BLaER1 (cell line): ENCODE results near the gene IKBIP.

Source experiments
- H3K27ac ChIP-seq: shearing (Covaris generic); formaldehyde crosslinking; 2 replicates; pipeline ENCODE4 v1.8.1; 2022
- H3K27me3 ChIP-seq: shearing (Covaris generic); formaldehyde crosslinking; 2 replicates; pipeline ENCODE4 v1.8.1; 2022
- H3K36me3 ChIP-seq: shearing (Covaris generic); formaldehyde crosslinking; 2 replicates; pipeline ENCODE4 v1.8.1; 2022
- H3K4me1 ChIP-seq: shearing (Covaris generic); formaldehyde crosslinking; 2 replicates; pipeline ENCODE4 v1.8.1; 2022
- H3K4me2 ChIP-seq: shearing (Covaris generic); formaldehyde crosslinking; 2 replicates; pipeline ENCODE4 v1.8.1; 2022
- H3K4me3 ChIP-seq: shearing (Covaris generic); formaldehyde crosslinking; 2 replicates; pipeline ENCODE4 v1.8.1; 2022
- H3K9ac ChIP-seq: shearing (Covaris generic); formaldehyde crosslinking; 2 replicates; pipeline ENCODE4 v1.8.1; 2022
- H3K9me3 ChIP-seq: shearing (Covaris generic); formaldehyde crosslinking; 2 replicates; pipeline ENCODE4 v1.8.1; 2022
- H4K20me1 ChIP-seq: shearing (Covaris generic); formaldehyde crosslinking; 2 replicates; pipeline ENCODE4 v1.8.1; 2022
- Cebpa-rat ChIP-seq: shearing (Covaris generic); IDR thresholded peaks from 2 replicates; pipeline ENCODE4 v1.8.1; 2022

The IKBIP gene

DNA sequence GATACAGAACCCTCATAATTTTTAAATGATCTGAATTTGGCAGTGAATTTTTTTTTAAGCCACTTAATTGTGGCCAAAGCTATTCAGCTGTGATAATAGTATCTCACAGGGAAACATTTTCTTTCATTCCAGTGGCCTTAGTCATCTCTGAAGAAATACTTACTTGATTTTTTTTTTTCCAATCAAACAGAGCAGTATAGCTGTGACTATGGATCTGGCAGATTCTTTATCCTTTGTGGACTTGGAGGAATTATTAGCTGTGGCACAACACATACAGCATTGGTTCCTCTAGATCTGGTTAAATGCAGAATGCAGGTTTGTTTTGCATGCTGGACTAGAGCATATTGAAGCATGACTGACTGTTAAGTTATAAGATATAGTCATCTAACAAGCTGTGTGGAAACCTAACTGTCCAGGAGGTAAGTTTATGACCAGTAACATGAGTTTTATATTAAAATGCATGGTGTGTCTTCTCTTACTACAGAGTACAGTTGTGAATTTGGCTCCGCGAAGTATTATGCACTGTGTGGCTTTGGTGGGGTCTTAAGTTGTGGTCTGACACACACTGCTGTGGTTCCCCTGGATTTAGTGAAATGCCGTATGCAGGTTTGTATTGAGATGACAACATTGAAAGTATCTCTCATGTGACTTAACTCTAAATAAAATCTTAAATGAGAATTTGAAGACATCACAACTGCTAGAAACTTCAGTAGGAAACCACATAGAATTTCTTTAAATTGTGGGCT is 49.2 kb downstream of the IKBIP start:
- Histone ChIP-seq H3K9me3 (no peaks in the 10 kb centered on the region), H3K9ac (peak overlapping the region; percentile 100), H3K4me2 (peak overlapping the region; percentile 81), H3K4me3 (peak overlapping the region; percentile 100), H3K27me3 (no peaks in the 10 kb centered on the region), H4K20me1 (peaks cover 68% of the 10 kb centered on the region), H3K36me3 (peaks cover 51% of the 10 kb centered on the region), H3K4me1 (peaks cover 28% of the 10 kb centered on the region), H3K27ac (peak overlapping the region; percentile 99; the same call in 1 of the 2 replicates)
- no peak for TF ChIP-seq Cebpa-rat

DNA sequence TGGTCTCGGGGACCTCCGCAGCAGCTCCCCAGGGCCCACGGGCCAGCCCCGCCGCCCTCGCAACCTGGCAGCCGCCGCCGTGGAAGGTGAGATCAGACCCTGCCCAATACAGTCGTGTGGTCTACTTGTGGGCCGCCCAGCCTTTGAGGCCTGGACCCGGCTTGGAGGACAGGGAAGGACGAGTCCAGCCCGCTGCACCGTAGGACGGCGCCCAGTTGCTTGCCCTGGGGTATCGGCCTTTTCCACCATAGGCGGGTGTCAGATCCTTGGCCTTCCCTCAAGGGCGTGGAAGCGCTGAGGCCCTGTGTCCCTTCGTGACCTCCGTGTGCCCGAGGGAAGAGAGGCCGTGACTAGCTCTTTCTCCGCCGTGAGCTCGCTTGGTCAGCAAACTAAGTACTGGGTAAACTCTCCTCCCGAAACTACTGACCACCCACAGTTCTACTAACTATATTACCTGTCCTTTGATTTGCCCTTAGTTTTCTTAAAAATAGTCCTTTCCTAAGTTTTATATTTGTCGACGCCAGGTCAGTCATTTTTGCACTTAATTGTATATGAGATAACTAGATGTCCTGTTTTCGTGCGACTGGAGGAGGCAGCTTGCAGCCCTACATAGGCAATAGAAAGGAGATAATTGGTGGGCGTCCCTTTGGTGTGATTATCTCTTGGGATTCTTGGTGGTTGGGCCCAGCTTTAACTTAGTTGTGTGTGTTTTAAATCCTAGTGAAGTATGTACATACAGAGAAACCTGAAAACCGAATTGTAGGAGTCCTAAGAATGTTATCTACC is 50.3 kb downstream of the IKBIP start:
- TF ChIP-seq Cebpa-rat, result no peak
- H3K4me1 ChIP-seq, result peaks cover 28% of the 10 kb centered on the region
- peak overlapping the region; percentile 100 for H3K4me3 ChIP-seq
- peak overlapping the region; percentile 81 for H3K4me2 ChIP-seq
- no peaks in the 10 kb centered on the region for H3K9me3 ChIP-seq
- peaks cover 40% of the 10 kb centered on the region for H3K36me3 ChIP-seq
- peak overlapping the region; percentile 100 for H3K9ac ChIP-seq
- peak overlapping the region; percentile 99 for H3K27ac ChIP-seq
- peaks cover 56% of the 10 kb centered on the region for H4K20me1 ChIP-seq
- no peaks in the 10 kb centered on the region for H3K27me3 ChIP-seq

DNA sequence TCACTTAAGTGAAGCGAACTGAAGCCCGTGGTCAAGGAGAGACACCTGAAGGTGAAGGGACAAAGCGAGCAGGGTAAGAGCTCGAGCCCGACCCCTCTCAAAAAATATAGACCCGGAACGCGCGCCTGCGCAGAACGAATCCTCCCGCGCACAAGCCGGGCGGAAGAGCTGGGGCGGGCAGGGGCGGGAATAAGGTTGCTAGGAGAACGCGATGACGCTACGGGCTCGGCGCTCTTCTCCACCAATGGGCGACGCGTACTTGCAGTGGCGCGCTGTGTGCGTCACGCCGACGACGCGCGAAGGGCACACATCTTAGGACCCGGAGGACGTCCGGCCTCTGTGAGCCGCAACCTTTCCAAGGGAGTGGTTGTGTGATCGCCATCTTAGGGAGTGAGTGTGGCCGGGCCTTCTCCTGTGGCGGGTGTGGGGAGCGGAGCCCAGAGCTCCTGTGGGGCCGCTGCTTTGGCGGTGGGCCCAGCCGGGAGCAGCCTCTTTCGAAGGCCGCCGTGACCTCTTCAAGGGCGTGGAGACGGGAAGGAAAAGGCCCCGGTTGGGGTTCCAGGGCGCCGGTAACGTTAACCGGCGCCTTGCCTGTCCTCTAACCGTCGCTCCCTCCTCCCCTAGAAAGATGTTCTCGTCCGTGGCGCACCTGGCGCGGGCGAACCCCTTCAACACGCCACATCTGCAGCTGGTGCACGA is 51.1 kb downstream of the IKBIP start, which contains the start of gene SLC25A3:
TSS of gene SLC25A3 (plus strand) at position 336 of the 699 bp plus-strand sequence. CDS start at position 629, 293 bp downstream.
- Histone ChIP-seq H3K27ac (peak within 1 kb of the TSS; percentile 99), H3K27me3 (no peaks in the 10 kb centered on the region), H3K4me2 (peak within 1 kb of the TSS; percentile 81), H3K4me3 (peak within 1 kb of the TSS; percentile 100), H3K9ac (peak within 1 kb of the TSS; percentile 100), H3K36me3 (peaks cover 32% of the 10 kb centered on the region), H3K9me3 (no peaks in the 10 kb centered on the region), H4K20me1 (peaks cover 49% of the 10 kb centered on the region), H3K4me1 (peaks cover 28% of the 10 kb centered on the region)
- TF ChIP-seq Cebpa-rat, result no peak

DNA sequence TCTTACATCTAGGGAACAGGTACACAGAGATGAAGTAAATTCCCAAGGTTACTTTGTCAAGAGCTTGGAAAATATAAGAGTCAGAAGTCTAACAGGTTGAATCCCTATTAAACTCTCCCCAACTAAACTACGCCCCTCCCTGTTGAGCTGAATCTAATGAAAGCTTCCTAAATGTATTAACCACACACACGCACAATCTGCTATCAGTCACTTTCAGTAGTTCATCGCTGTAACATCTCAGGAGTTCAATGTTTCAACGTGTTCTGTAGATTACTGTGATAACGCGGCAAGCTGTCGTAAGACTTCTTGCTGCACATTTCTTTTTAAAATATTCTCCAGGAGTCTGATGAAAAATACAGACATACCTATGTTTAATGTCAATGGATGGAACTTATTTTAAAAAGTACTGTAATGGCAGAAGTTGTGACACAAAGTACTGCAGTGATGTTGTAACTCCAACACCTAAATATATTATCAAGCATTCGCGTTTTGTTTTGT is 51.7 kb downstream of the IKBIP start:
- TF ChIP-seq Cebpa-rat, result no peak
- Histone ChIP-seq H4K20me1 (peaks cover 43% of the 10 kb centered on the region), H3K4me3 (peak overlapping the region; percentile 100), H3K27me3 (no peaks in the 10 kb centered on the region), H3K4me2 (peak overlapping the region; percentile 62), H3K27ac (peak overlapping the region; percentile 61; the same call in 1 of the 2 replicates), H3K36me3 (peaks cover 26% of the 10 kb centered on the region), H3K4me1 (peaks cover 28% of the 10 kb centered on the region), H3K9me3 (no peaks in the 10 kb centered on the region), H3K9ac (peak overlapping the region; percentile 100)

DNA sequence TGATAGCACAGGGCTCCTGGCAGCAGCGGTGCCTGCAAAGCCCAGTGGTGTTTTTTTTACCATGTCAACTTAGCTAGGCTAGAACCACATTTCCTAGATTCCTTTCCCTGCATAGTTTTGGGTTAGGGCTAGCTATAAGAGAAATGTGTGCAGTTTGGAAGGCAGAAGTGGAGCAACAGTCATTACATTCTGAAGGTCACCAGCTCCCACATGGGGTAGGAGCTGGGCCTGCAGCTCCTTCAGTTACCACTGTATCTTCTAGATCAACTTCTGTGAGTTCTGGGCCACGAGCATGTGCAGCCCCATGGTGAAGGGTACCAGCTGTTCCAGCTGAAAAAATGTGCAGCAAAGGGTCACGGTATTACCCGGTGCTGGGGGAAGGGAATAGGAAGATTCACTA is 53.4 kb downstream of the IKBIP start:
- no peaks in the 10 kb centered on the region for H3K27me3 ChIP-seq
- no peaks in the 10 kb centered on the region for H3K9me3 ChIP-seq
- H4K20me1 ChIP-seq, result peaks cover 26% of the 10 kb centered on the region
- H3K4me1 ChIP-seq, result peaks cover 27% of the 10 kb centered on the region
- H3K27ac ChIP-seq, result no peak overlapping the region
- H3K9ac ChIP-seq, result no peak overlapping the region
- TF ChIP-seq Cebpa-rat, result no peak
- no peak overlapping the region for H3K4me3 ChIP-seq
- peaks cover 9% of the 10 kb centered on the region for H3K36me3 ChIP-seq
- no peak overlapping the region for H3K4me2 ChIP-seq

DNA sequence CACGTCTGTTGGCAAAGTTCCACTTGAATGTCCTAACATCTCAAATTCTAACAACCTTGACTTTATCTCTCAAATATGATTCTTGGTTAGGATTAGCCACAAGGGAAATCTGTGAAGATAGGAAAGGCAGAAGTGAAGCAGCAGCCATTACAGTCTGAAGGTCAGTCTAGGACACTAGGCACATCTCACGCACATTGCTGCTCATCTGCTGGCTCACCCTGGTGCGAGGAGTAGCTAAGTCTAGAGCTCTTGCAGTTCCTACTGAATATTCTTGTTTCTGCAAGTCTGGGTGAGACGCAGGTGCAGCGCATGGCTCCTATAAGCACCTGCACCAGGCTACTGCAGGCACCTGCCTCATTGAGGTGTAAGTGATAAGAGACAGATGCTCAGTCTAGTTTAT is 57.5 kb downstream of the IKBIP start:
- Histone ChIP-seq H3K4me3 (no peak overlapping the region), H3K4me1 (peaks cover 5% of the 10 kb centered on the region; the same call in 1 of the 2 replicates), H3K9me3 (no peaks in the 10 kb centered on the region), H3K27me3 (no peaks in the 10 kb centered on the region), H3K27ac (no peak overlapping the region), H3K9ac (no peak overlapping the region), H3K36me3 (no peaks in the 10 kb centered on the region), H4K20me1 (no peaks in the 10 kb centered on the region), H3K4me2 (peak overlapping the region; percentile 17; the same call in 1 of the 2 replicates)
- no peak for TF ChIP-seq Cebpa-rat

DNA sequence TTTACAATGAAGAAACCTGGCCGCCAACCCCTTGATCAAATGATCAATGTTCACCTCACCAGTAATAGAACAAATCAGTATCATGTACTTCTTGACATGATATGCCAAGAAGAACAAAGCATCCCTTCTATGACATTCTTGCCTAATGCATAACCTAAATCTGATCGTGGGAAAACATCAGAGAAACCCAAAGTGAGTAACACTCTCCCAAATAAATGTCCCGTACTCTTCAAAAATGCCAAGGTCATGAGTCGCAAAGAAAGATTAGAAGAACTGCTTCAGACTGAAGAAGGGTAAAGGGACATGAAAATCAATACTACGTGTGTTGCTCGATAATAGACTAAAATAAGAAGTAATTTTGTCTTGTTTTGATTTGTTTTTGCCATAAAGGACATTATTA is 62.5 kb downstream of the IKBIP start:
- Histone ChIP-seq H3K9me3 (no peaks in the 10 kb centered on the region), H3K4me2 (no peak overlapping the region), H3K27me3 (no peaks in the 10 kb centered on the region), H4K20me1 (no peaks in the 10 kb centered on the region), H3K36me3 (no peaks in the 10 kb centered on the region), H3K4me3 (no peak overlapping the region), H3K9ac (no peak overlapping the region), H3K27ac (no peak overlapping the region), H3K4me1 (peaks cover 2% of the 10 kb centered on the region; the same call in 1 of the 2 replicates)
- TF ChIP-seq Cebpa-rat, result no peak

DNA sequence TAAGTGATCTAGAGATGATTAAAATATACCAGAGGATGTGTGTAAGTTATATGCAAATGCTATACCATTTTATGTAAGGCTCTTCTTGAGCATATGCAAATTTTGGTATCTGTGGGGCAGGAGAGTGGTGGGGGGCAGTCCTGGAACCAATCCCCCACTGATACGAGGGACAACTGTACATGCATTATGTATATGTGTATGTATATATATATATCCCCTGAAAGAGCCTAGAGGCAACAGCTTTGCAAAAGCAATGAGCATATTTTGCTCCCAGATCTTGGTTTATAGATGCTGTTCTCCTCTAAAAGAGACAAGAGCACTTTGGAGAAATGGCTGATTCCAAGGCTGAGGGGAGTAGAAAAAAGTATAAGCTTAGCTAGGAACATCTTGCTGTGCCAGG is 63.5 kb downstream of the IKBIP start:
- Histone ChIP-seq H4K20me1 (no peaks in the 10 kb centered on the region), H3K9me3 (no peaks in the 10 kb centered on the region), H3K4me3 (no peak overlapping the region), H3K9ac (no peak overlapping the region), H3K36me3 (no peaks in the 10 kb centered on the region), H3K27me3 (no peaks in the 10 kb centered on the region), H3K27ac (no peak overlapping the region), H3K4me1 (no peaks in the 10 kb centered on the region), H3K4me2 (no peak overlapping the region)
- TF ChIP-seq Cebpa-rat, result no peak

DNA sequence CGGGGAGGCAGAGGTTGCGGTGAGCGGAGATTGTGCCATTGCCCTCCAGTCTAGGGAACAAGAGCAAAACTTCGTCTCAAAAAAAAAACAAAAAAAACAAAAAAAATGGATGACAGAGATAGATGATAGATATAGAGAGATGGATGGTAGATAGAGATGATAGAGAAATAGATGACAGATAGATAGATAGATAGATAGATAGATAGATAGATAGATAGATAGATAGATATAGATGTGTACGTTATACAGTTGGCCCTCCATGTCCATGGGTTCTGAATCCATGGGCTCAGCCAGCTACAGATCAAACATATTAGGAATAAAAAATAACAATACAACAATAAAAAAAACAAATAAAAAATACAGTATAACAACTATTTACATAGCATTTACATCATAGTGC is 63.9 kb downstream of the IKBIP start:
- H3K9me3 ChIP-seq, result no peaks in the 10 kb centered on the region
- H3K4me1 ChIP-seq, result no peaks in the 10 kb centered on the region
- no peak overlapping the region for H3K9ac ChIP-seq
- no peak for TF ChIP-seq Cebpa-rat
- no peaks in the 10 kb centered on the region for H3K27me3 ChIP-seq
- H3K27ac ChIP-seq, result no peak overlapping the region
- H3K36me3 ChIP-seq, result no peaks in the 10 kb centered on the region
- H3K4me3 ChIP-seq, result no peak overlapping the region
- H4K20me1 ChIP-seq, result no peaks in the 10 kb centered on the region
- no peak overlapping the region for H3K4me2 ChIP-seq
